HG03558 (cell line): ENCODE data around the gene CLCNKA.
"Not testable (repeated sequence)": the region's sequence is repeated elsewhere in the genome, so short reads cannot be mapped to it uniquely, and the experiment has no call there.

Source experiments
- ATAC-seq: cut with Tn5 transposase; IDR thresholded peaks from one replicate; pipeline ENCODE4 v1.9.1; 2021; ENCODE audit warnings: moderate number of reproducible peaks; ENCODE audit not compliant: unreplicated experiment; ENCODE audit errors: extremely low read depth

CLCNKA gene

DNA sequence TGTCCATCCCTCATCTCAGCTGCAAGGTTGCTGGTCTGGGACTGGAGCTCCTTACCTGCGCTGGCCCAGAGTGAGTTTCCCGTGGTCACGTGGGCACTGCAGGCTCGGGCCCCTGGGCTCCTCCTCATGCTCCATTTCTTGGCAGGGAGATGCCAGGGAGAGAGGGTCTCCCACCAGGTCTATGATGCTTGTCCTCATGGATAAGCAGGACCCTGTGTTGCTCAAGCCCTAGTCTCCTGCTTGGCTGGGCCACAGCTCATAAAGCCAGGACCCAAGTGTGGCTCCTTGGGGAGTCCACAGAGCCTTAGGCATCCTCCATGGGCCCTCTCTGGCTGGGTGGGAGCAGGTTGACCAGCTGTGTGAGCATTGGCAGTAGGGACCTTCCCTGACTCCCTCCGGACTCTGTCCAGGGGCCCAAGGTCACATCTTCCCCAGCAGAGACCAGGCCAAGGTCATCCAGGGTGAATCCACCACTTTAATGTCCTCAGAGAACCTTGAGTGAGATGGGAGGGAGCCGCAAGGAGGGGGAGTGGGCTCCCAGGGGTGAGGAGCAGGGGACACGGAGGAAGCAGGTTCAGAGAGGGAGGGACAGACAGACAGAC is 35.6 kb downstream of the CLCNKA start:
- ATAC-seq: not testable (repeated sequence)

DNA sequence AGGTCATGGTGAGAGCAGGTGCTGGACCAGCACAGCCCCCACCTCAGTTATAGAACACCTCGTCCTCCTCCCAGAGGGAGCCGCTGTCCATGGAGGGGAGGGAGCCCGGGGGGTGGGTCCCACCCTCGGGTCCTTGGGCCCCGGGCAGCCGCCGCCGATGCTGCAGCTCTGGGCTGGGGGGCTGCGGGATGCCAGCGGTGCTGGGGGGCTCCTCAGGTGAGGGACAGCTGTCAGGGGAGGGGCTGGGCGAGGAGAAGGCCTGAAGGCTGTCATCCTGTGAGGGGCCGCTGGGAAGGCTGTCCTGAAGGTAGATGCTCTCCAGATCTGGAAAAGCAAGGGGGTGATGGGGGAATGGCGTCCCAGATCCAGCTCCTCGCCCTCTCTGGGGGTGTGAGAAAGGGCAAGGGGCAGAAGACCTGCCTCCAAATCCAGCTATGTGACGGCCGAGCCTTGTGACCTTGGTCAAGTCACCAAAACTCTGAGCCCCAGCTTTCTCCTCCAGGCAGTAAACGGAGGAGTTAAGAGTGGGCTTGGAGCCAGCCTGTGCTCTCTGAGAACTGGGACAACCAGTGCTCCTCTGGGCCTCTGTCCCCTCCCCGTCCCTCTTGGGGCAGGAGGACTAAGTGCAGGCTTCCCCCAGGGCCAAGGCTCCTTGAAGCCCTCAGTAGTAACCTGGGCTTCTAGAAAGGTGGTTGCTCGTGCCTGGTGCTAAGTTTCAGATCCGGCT is 36.7 kb downstream of the CLCNKA start:
- ATAC-seq: not testable (repeated sequence)

DNA sequence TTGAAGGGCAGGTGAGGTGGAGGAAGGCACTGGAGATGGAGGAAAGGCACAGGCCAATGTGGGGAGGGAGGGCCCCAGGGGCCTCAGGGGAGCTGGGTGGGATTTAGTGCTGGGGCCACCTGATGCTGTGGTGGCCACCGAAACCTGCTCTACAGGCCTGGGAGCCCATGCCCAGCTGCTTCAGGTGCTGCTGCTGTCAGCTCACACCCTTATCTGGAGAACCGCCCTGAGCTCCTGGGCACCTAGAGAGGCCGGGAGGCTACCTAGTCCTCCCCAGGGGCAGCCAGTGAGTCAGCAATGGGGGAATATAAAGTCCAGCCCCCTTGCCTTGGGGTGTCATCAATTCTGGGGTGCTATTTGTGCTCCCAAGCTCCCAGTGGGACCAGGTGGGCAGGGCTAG is 39.4 kb downstream of the CLCNKA start:
- no peak for ATAC-seq

DNA sequence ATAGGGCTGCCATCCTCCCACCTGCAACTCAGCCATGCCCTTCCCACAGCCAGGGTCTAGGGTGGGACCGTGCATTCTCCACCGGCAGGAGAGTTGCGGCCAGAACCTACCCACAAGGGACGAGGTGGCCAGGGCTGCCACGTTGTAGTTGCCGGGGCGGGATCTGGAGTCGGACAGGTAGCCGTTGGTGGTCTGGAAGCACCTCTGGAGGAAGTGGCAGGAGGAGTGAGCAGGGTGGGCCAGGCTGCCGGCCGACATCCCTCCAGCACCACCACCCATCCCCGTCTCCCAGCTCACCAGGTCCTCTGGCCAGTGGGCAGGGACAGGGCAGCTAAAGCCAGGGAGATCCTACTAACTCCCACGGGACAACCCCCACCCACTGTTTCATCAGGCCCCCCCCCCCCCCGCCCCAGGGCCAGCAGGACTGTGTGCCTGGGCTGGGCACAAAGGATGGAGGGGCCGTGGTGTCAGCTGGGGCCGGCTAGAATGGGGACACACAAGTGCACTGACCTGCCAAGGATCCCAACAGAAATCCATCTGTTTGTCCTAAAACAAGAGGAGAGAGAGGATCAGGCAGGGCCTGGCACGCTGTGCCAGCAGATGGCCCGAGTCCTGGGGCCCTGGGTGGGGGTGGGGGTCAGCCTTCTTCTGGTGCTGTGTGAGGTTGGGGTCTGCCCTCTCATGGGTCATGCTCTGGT is 40.3 kb downstream of the CLCNKA start:
- ATAC-seq: not testable (repeated sequence)

DNA sequence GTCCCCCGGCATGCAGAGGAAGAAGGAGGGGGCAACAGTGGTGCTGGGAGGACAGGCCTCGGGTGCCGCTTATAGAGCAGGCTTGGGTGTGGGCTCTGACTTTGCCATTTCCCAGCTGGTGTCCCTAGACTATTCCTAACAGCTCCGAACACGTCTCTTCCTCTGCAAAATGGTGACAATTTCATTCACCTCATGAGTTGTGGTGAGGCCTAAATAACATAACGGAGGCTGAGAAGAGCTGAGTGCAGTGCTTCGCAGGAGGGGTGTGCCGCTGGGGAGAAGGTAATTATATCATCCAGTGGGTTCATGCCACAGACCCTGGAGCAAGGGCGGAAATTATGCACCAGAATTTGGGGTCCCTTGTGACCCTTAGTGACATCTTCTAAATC is 40.8 kb downstream of the CLCNKA start:
- not testable (repeated sequence) for ATAC-seq

DNA sequence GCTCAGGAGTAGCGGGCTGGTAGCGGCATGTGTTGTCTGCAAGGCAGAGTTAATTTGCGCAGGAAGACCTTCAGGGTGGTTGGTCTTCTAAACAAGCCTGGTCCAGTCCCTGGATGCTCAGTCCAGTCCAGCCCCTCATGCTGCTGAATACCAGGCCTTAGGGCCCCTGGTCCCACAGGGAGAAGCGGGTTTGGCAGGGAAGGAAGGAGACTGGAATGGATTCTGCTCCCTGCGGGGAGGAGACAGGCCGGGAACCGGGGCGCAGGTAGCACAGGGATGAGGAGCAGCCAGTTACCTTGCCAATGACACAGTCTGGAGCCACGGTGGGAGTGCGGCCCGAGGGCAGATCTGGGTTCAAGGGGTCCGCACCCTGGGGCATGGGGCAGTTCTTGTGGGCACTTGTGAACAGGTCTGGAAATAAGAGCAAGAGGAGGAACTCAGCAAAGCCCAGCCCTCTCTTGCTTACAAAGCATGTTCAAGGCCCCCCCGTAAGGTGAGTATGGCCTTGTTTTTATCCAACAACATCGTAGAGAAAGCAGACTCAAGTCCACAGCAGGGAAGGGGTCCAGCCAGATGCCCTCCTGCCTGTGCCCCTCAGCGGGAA is 41.5 kb downstream of the CLCNKA start:
- no peak for ATAC-seq

DNA sequence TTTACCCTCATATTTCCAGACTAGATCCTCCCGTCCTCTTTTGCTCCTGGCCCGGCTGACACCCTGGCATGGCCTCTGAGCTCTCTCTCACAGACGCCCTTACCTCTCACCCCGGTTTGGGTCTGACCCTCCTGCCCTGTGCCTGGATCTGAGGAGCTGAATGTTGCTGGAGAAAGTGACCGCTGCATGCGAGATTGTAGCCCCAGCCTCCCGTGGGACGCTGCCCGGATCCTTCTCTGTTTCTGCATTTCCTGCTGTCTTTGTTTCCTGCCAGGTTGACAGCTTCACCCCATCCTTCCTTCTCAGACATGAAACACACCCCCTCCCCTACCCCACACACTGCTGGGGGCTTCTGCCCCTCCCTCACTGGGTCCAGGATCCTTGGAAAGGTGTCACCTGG is 42.1 kb downstream of the CLCNKA start:
- no peak for ATAC-seq

DNA sequence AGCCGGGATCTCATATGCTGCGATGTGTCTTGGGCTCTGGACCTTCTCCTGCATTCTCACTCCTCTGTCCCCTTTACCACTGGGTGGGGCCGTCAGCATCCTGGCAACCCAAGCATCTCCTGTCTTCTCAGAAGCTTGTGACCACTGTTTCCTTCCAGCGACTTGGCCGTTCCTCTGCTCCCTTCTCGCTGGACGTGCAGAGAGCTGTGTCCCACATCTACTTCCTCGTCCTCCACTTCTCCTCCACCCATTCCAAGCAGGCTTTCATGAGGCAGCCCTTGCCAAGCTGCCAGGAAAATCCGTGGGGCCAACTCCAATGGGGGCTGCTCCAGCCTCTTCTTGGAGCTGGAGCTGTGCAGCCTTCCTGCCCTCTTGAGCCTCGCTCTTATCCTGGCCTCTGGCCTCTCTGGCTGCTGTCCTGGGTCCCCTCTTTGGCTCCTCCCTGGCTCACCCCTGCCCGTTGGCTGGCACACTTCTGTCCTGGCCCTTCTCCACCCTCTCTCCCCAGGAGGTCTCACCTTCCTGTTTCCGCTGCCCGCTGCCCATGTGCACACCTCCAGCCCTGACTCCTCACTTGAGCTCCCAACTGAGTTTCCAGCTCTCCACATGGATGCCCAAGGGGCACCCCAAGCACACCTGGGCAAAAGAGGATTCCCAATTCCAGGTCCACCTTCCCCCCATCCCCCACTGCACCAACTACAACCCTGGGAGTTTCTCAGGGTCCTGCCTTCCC is 42.9 kb downstream of the CLCNKA start:
- ATAC-seq: no peak

DNA sequence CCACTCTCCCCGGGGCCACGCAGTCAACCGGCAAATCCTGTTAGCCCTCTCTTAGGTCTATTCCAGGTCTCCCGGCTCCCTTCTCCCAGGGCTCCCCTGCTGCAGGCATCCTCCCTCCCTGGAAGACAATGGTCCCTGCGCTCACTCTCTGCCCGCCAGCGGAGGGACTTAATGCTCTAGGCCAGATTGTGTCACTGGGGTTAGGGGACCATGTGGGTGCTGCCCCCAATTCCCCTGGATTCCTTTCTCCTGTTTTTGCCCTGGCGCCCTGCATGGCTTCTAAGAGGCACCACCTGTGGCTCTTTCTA is 43.4 kb downstream of the CLCNKA start:
- ATAC-seq: no peak

DNA sequence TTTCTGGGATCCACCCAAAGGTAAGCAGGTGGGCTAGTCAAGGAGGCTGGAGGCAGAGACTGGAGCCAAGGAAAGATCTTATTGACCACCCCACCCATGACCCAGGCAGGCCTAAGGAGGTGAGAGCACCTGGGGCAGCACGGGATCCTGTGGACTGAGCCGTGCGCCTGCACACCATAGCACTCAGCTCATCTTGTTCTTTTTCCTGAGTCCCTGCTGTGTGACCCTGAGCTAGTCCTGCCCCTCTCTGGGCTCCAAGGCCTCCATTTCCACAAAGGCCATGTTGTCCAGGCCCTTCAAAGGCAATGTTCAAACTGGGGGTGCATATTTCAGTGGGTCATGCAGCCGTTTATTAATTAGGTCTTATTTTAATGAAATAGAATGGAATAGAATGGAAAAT is 44.4 kb downstream of the CLCNKA start:
- no peak for ATAC-seq

DNA sequence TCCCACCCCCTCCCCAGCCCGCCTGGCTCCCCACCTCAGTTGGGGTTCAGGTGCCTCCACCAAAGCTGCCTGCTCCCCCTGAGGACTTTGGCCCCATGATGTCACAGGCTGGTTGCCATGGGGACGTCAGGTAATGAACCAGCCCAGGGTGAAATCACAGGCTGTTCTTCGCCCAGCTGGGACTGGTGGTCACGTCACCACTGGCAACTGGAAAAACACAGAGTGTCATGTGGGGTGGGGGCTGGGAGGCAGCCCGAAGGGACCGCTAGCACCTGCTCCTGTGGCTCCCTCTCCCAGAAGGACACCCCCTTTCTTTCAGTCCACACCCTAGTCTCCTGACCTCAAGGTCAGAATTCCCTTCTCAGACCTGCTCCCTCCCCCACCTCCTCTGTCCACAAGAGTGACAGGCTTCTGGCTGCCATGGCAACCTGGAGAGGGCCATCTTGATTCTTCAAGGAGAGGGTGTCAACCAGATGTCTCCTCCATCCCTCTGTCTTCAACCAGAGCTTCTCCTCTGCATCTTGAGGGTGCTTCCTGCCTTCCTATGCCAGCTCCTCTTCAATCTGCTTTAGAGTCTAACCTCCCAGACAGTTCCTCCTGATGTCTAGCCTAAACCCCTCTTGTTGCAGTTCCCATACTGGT is 45.4 kb downstream of the CLCNKA start:
- ATAC-seq: no peak

DNA sequence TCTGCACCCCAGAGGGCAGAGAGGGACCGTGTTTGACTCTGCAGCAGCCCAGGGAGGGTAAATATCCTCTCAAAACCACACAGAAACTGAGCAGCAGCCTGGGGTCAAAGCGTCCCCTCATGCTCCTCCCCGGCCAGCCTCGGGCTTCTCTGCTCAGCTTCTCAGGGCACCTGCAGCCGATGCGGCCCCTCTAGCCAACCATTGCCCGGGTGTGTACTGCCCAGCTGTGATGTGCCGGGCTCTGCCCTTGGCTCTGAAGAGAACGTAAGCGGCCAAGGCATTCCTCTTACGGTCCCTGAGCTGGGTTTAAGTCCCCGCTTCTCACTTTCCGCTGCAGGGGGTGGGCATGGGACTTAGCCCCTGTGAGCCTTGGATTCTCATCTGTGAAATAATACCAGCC is 46.1 kb downstream of the CLCNKA start:
- ATAC-seq: no peak

DNA sequence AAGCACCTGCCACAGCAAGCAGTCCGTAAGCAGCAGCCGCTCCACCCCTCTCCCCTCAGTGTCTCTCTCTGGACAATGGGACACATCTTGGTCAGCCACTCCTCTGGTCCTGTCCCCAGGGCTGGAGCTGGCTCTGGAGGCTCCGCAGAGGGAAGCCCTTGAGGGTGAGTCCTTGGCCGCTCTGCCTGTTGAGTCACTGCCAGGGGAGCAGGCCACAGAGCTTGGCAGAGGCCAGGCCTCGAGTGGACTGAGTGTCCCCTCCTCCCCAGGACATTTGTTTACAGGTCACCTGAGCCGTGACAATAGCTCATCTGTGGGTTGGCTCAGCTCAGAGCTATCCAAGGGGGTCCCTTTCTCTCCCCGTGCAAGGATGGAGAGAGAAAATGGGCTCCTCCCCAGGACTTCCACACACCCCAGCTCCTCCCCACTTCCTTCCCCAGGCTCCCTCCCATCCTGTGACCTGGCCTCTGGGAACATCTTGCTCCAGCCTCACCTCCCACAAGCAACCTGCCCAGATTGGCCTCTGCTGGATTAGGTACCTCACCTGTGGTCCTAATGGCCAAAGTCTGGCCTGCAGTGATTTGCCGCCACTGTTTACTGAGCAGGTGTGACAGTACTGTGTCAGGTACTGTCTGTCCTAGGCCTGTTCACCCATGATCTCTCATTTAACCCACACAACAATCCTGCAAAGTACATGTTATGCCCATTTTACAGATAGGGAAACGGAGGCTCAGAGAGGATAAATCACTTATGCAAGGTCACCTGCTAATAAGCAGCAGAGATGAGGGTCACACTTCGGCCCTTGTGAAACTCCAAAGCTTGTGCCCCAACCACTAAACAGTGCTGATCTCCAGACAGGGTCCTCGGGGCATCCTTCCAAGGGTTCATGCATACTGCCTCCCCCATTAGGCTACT is 46.8 kb downstream of the CLCNKA start:
- ATAC-seq: no peak

DNA sequence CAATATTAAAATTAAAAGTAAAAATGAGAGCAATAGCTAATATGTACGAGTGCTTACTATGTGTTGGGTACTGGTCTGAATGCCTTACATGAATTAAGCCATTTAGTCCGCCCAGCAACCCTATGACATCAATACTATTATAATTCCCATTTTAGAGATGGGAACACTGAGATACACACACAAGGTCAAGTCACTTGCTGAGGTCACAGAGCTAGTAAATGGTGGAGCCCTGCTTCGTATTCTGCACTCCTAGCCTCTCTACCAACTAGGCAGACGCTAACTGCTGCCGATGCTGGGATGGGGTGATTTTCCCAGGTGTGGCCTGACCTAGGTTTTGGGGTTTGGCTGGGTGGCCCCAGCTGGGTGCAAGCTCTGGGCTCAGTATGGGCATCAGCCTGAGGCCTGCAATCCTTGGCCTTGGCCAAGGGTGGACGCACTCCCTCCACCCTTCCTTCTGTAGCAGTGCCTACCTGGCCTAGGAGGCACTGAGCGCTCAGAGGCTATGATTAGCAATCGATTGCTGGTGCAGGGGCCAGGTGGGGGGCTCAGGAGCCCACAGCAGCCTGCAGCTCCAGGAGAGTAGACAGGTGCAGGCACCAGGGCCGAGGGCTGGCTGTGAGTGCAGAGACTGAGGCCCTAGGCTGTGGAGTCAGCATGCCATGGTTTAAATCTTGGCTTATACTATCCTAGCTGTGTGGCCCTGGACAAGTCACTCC is 49.0 kb downstream of the CLCNKA start:
- no peak for ATAC-seq

DNA sequence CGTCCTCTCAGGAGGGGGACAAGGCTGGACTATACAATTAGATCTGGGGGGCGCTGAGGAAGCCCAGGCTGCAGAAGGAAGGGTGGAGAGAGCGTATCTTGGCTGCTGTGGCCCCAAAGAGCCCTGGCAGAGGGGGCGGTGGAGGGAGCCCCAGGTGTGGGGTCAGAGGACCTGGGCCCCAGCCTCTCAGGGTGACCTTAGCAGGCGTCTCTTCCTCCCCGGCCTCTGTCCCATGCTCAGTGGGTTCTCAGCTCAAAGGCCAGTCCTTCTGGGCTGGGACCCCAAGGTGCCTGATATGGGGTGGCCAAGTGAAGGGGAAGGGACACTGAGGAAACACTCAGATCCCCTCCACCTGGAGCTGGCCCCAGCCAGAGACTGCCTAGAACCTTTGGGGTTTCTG is 49.8 kb downstream of the CLCNKA start:
- ATAC-seq: no peak

DNA sequence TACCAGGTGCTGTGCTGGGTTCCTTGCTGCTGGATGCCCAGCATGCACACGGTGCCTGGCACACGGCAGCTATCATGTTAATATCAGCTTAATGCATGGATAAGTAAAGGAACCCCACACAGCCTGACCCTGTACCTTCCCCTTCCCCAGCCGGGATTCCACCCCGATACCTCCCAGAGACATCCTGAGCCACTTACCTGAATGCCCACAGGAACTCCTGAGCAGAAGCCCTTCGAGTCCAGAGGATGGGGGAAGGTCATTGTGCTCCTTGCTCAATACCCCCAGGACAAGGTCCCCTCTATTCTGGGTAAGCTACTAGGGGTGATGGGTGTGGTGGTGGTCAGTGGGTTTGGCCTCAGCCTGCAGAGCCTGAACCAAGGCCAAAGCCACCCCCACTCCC is 50.3 kb downstream of the CLCNKA start:
- no peak for ATAC-seq

DNA sequence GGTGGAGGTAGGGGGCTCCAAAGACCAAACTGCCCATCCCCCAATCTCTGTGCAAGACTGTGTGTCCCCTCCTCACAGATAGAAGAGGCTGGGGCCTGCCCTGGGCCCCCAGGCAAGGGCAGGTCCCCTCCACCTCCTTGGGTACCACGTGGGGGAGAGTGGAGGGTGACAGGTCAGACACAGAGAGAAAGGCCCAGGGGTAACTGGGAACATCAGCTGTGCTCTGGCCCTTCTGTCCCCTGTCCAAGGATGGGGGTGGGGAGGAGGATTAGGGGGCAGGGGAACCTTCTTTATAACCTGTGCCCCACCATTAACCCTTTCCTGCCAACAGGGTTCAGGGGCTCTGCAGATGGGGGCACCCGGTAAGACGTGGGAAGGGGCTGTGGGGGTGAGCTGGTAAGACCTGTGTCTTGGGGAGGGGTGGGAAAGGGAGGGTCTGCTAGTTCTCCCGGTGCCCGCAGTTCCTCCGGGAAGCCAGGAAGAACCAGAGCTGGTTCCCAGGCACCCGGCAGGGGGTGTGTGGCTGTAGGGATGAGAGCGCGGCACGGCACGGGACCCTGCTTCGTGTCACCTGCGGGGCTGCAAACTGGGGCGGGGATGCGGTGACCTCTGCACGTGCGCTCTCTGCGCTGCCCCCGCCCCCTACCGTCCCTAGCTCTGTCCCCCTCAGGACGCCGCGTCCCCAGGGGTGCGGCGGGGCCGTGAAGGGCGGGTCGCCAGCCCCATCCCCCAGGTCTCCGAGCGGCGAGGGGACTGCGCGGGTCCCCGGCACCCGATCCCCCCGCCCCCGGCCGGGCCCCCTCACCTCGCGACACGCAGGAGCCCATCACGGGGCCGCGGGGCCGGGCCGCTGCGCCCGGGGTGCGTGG is 51.0 kb downstream of the CLCNKA start:
- ATAC-seq: no peak
